ENCODE measurements around the gene GLYR1. TPM values are rescaled to one million over a fixed set of nuclear protein-coding genes. Genes with fewer than 3 reads are reported as not detected.
A peak's percentile ranks its signal among the peaks of the same experiment; 100 is the strongest.

GLYR1 gene
- total RNA-seq, 4 donors from 2014 or later: 31.9 to 47.9 (median 45.8) TPM

GRCh38 chr16:4776141-4776705 is 70.9 kb downstream of the GLYR1 start:
- Histone ChIP-seq H3K27ac (no peak overlapping the region), H3K4me1 (no peaks in the 10 kb centered on the region), H3K27me3 (peaks cover 0 to 4% (median 0%) of the 10 kb centered on the region in 4 donors), H3K9me3 (no peaks in the 10 kb centered on the region), H3K36me3 (no peaks in the 10 kb centered on the region), H3K4me3 (no peak overlapping the region)
- TF ChIP-seq POLR2A (IDR thresholded peaks at IDR 0.05) (no peak), CTCF (IDR thresholded peaks at IDR 0.05) (no peak)
- intact Hi-C loops (cut with DNase I): no loop called here
- 92 to 94% methylated on average over 2 of the region's 2 CpGs for WGBS, 2 donors
- no peak for DNase-seq

GRCh38 chr16:4775005-4775404 is 72.1 kb downstream of the GLYR1 start:
- intact Hi-C loops (cut with DNase I): no loop called here
- no peak overlapping the region for H3K4me3 ChIP-seq
- H3K4me1 ChIP-seq: no peaks in the 10 kb centered on the region
- WGBS, 2 donors: 40 to 50% methylated on average over 1 of the region's 13 CpGs
- no peaks in the 10 kb centered on the region for H3K9me3 ChIP-seq
- no peak for TF ChIP-seq CTCF (IDR thresholded peaks at IDR 0.05)
- no peak for TF ChIP-seq POLR2A (IDR thresholded peaks at IDR 0.05)
- H3K36me3 ChIP-seq: no peaks in the 10 kb centered on the region
- H3K27ac ChIP-seq: no peak overlapping the region
- H3K27me3 ChIP-seq: peaks cover 0 to 4% (median 0%) of the 10 kb centered on the region in 4 donors
- no peak for DNase-seq

- intact Hi-C loops (cut with DNase I): no loop called here
- no peaks in the 10 kb centered on the region for H3K36me3 ChIP-seq
- H3K27me3 ChIP-seq: peaks cover 0 to 4% (median 0%) of the 10 kb centered on the region in 4 donors
- H3K9me3 ChIP-seq: no peaks in the 10 kb centered on the region
- DNase-seq: no peak
- H3K4me3 ChIP-seq: no peak overlapping the region
- 75 to 87% methylated on average over 4 to 5 of the region's 5 CpGs for WGBS, 2 donors
- TF ChIP-seq POLR2A (IDR thresholded peaks at IDR 0.05) (no peak), CTCF (IDR thresholded peaks at IDR 0.05) (no peak)
- peaks cover 11 to 19% (median 12%) of the 10 kb centered on the region in 3 donors for H3K4me1 ChIP-seq
- H3K27ac ChIP-seq: no peak overlapping the region
Measured at GRCh38 chr16:4772351-4772750, 74.7 kb downstream of the GLYR1 start.

- Histone ChIP-seq H3K9me3 (no peaks in the 10 kb centered on the region), H3K27me3 (peaks cover 0 to 4% (median 0%) of the 10 kb centered on the region in 4 donors), H3K36me3 (no peaks in the 10 kb centered on the region), H3K27ac (no peak overlapping the region), H3K4me3 (no peak overlapping the region), H3K4me1 (peaks cover 13 to 22% (median 13%) of the 10 kb centered on the region in 3 donors)
- no peak for DNase-seq
- intact Hi-C loops (cut with DNase I): no loop called here
- 52 to 55% methylated on average over 3 of the region's 3 CpGs for WGBS, 2 donors
- TF ChIP-seq POLR2A (IDR thresholded peaks at IDR 0.05) (no peak), CTCF (IDR thresholded peaks at IDR 0.05) (no peak)
Measured at GRCh38 chr16:4771646-4772045, 75.4 kb downstream of the GLYR1 start.

GRCh38 chr16:4769306-4769638 is 77.8 kb downstream of the GLYR1 start:
- H3K4me1 ChIP-seq: peaks cover 24 to 43% (median 25%) of the 10 kb centered on the region in 3 donors
- no peaks in the 10 kb centered on the region for H3K9me3 ChIP-seq
- no peaks in the 10 kb centered on the region for H3K27me3 ChIP-seq
- peaks cover 0 to 13% (median 0%) of the 10 kb centered on the region in 3 donors for H3K36me3 ChIP-seq
- H3K4me3 ChIP-seq: peak overlapping the region in 3 of 4 donors; percentile 74 to 94 (median 93)
- no peak for TF ChIP-seq POLR2A (IDR thresholded peaks at IDR 0.05)
- no peak for TF ChIP-seq CTCF (IDR thresholded peaks at IDR 0.05)
- no peak for DNase-seq
- 54 to 65% methylated on average over 7 of the region's 7 CpGs for WGBS, 2 donors
- H3K27ac ChIP-seq: peak overlapping the region; percentile 89 to 96 (median 93)
- intact Hi-C loops (cut with DNase I): no loop called here
